CD4-positive, alpha-beta memory T cell (primary cell): Measurements from ENCODE around the gene ERCC1. TPM values are rescaled to one million over a fixed set of nuclear protein-coding genes. Genes with fewer than 3 reads are reported as not detected.
A peak's percentile ranks its signal among the peaks of the same experiment; 100 is the strongest.

Experiments used
- CTCF ChIA-PET: fragments of 350-600 bp; sonication (Branson Sonifier 250); formaldehyde crosslinking; loops from one replicate; lab custom pipeline; 2021; ENCODE audit warnings: inconsistent platforms; ENCODE audit not compliant: partially characterized antibody; lab: Charles Lee
- POLR2A ChIA-PET: fragments of 350-600 bp; sonication (Branson Sonifier 250); formaldehyde crosslinking; loops from one replicate; lab custom pipeline; 2021; ENCODE audit not compliant: partially characterized antibody; lab: Charles Lee
- DNase-seq, 5 donors: peaks; one replicate each; pipeline versions ENCODE4 v3.0.0 to v3.0.0-alpha.2; 2020 to 2022; ENCODE audit warnings: mixed read lengths in 1 of 5
- H3K27ac ChIP-seq: one replicate; pipeline ENCODE4 v1.7.0; 2013; ENCODE audit warnings: low read depth, low read length
- H3K27me3 ChIP-seq: 2 replicates; pipeline ENCODE4 v1.7.0; 2013; ENCODE audit warnings: mild to moderate bottlenecking, low read length, moderate library complexity; ENCODE audit not compliant: insufficient read depth
- H3K36me3 ChIP-seq: 2 replicates; pipeline ENCODE4 v1.7.0; 2013; ENCODE audit warnings: mild to moderate bottlenecking, low read length, moderate library complexity; ENCODE audit not compliant: insufficient read depth
- H3K4me1 ChIP-seq: 2 replicates; pipeline ENCODE4 v1.7.0; 2013; ENCODE audit warnings: mild to moderate bottlenecking, low read length, moderate library complexity; ENCODE audit not compliant: insufficient read depth
- H3K4me3 ChIP-seq, 2 donors: one replicate each; pipeline ENCODE4 v1.7.0; 2013; ENCODE audit warnings: low read length in 2 of 2, mild to moderate bottlenecking in 1 of 2
- H3K9me3 ChIP-seq, 2 donors: one replicate each; pipeline ENCODE4 v1.7.0; 2013; ENCODE audit warnings: low read length in 2 of 2, control low read depth in 1 of 2; ENCODE audit not compliant: control insufficient read depth in 1 of 2
- H3K27ac Mint-ChIP-seq, 7 donors: one replicate each; pipeline ENCODE4 v1.8.0; 2020 to 2021; ENCODE audit warnings: mixed read lengths in 7 of 7, mild to moderate bottlenecking in 6 of 7, inconsistent platforms in 3 of 7, moderate library complexity in 3 of 7
- H3K27me3 Mint-ChIP-seq, 2 donors: one replicate each; pipeline ENCODE4 v1.8.0; 2020 to 2021; ENCODE audit warnings: mixed read lengths in 2 of 2
- H3K36me3 Mint-ChIP-seq, 2 donors: one replicate each; pipeline ENCODE4 v1.8.0; 2020 to 2021; ENCODE audit warnings: mixed read lengths in 2 of 2, inconsistent platforms in 1 of 2, mild to moderate bottlenecking in 1 of 2
- H3K4me1 Mint-ChIP-seq, 4 donors: one replicate each; pipeline ENCODE4 v1.8.0; 2020 to 2021; ENCODE audit warnings: mixed read lengths in 4 of 4, mild to moderate bottlenecking in 1 of 4
- H3K4me3 Mint-ChIP-seq, 8 donors: one replicate each; pipeline ENCODE4 v1.8.0; 2020 to 2021; ENCODE audit warnings: mixed read lengths in 8 of 8, mild to moderate bottlenecking in 7 of 8, moderate library complexity in 6 of 8, inconsistent platforms in 3 of 8
- H3K9me3 Mint-ChIP-seq, 8 donors: one replicate each; pipeline ENCODE4 v1.8.0; 2020 to 2021; ENCODE audit warnings: mixed read lengths in 8 of 8, mild to moderate bottlenecking in 5 of 8, inconsistent platforms in 3 of 8, moderate library complexity in 1 of 8
- intact Hi-C: fragments of 100-400 bp; cut with micrococcal nuclease; formaldehyde crosslinking; loops from one replicate; pipeline ENCODE4 v1.15.1; 2023
- polyA plus RNA-seq, 2 donors: library from polyadenylated mRNA; unstranded; fragments of 300-500 nt; fragmentation: Illumina TruSeq; gene quantifications; one replicate each; pipeline ENCODE4 v1.2.3, GENCODE V29; 2021
- total RNA-seq, 2 experiments: library from RNA; stranded (reverse); gene quantifications; one replicate each; pipeline ENCODE4 v1.2.3, GENCODE V29; 2021

ERCC1 gene
- total and polyA plus RNA-seq, 4 experiments from 2014 or later, result 36.2 to 46.9 (median 42.4) TPM

DNA sequence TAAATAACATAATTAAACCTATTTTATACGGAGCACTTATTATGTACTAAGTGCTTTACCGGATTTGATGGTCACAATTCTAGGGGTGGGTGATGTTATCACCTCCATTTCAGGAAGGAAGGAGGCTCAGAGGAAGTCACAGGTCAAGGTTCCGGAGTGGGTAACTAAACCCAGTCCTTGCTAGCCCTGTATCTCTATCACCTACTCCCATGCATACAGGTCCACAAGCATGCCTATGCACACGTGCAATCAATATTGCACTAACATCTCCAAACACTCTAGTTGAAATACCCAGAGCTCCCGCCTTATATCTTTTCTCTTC lies 26.3 kb upstream of the ERCC1 start:
- H3K27ac Mint-ChIP-seq, result peak overlapping the region; percentile 99 to 100 (median 100)
- intact Hi-C loops, result loop anchor here (1.0 kb wide), 1 partner anchor 28 kb away; no protein-coding TSS in a partner anchor
- no peaks in the 10 kb centered on the region for H3K9me3 ChIP-seq
- H3K36me3 ChIP-seq, result no peaks in the 10 kb centered on the region
- ChIA-PET CTCF (interaction anchor here (0.6 to 6.4 kb wide), 5 partner anchors 10 to 454 kb away, joined by 3 to 72 read pairs (median 19); partner anchors contain the start of gene FOSB), POLR2A (interaction anchor here (1.0 to 15.5 kb wide), 6 partner anchors 10 to 343 kb away, joined by 3 to 240 read pairs (median 14); partner anchors contain the start of genes DMWD and FOSB)
- H3K36me3 Mint-ChIP-seq, result peaks cover 0 to 30% of the 10 kb centered on the region in 2 donors
- no peaks in the 10 kb centered on the region for H3K27me3 ChIP-seq
- H3K27ac ChIP-seq, result peak overlapping the region; percentile 99
- peak in 3 of 5 donors; percentile 61 to 69 (median 64) for DNase-seq
- H3K9me3 Mint-ChIP-seq, result peaks cover 0 to 2% (median 0%) of the 10 kb centered on the region in 8 donors
- peak overlapping the region; percentile 45 to 50 for H3K4me3 ChIP-seq
- H3K4me1 Mint-ChIP-seq, result peaks cover 36 to 75% (median 49%) of the 10 kb centered on the region in 4 donors
- H3K27me3 Mint-ChIP-seq, result peaks cover 0 to 4% of the 10 kb centered on the region in 2 donors
- H3K4me3 Mint-ChIP-seq, result peak overlapping the region; percentile 93 to 97 (median 96)
- peaks cover 42% of the 10 kb centered on the region for H3K4me1 ChIP-seq

DNA sequence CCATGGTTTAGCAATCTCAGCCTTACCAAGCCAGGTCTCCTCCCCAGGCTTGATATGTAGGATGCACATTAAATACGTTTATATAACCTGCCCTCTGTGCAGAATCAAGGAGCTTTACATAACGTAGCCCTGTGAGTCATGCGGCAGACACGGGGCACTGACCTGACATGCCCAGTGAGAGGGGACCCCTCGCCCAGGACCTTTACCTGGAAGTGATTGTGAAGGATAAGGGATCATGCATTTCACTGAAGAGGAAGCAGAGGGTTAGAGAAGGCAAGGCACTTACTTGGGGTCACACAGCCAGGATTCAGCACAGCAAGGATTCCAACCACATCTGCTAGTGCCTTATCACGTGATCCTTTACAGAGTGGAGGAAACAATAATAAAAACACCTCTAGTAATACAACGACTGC lies 25.2 kb upstream of the ERCC1 start:
- Mint-ChIP-seq H3K4me3 (peak overlapping the region; percentile 73 to 96 (median 80)), H3K9me3 (peaks cover 0 to 2% (median 0%) of the 10 kb centered on the region in 8 donors), H3K4me1 (peaks cover 35 to 80% (median 56%) of the 10 kb centered on the region in 4 donors), H3K36me3 (peaks cover 0 to 30% of the 10 kb centered on the region in 2 donors), H3K27me3 (peaks cover 0 to 4% of the 10 kb centered on the region in 2 donors), H3K27ac (peak overlapping the region; percentile 91 to 100 (median 95))
- ChIA-PET CTCF (interaction anchor here (1.8 to 6.4 kb wide), 4 partner anchors 9 to 37 kb away, joined by 11 to 72 read pairs (median 28); partner anchors contain the start of gene FOSB), POLR2A (interaction anchor here (1.3 to 15.5 kb wide), 4 partner anchors 9 to 30 kb away, joined by 5 to 240 read pairs (median 23); partner anchors contain the start of gene FOSB)
- DNase-seq, result peak in 1 of 5 donors; percentile 61
- H3K27me3 ChIP-seq, result no peaks in the 10 kb centered on the region
- no peak overlapping the region for H3K4me3 ChIP-seq
- peak overlapping the region; percentile 99 for H3K27ac ChIP-seq
- no peaks in the 10 kb centered on the region for H3K9me3 ChIP-seq
- intact Hi-C loops, result no loop called here
- H3K36me3 ChIP-seq, result no peaks in the 10 kb centered on the region
- peaks cover 51% of the 10 kb centered on the region for H3K4me1 ChIP-seq

DNA sequence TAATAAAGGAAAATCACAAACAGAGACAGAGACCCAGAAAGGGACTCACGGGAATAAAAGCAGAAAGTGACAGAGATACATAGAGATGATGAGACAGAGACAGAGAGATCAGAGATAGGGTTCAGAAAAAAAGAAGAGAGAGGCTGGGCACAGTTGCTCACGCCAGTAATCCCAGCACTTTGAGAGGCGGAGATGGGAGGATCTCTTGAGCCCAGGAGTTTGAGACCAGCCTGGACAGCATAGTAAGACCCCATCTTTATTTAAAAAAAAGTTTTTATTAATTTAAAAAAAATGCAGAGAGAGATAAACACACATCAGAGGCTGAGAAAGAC lies 24.7 kb upstream of the ERCC1 start:
- Mint-ChIP-seq H3K4me1 (peaks cover 37 to 81% (median 58%) of the 10 kb centered on the region in 4 donors), H3K27me3 (peaks cover 0 to 4% of the 10 kb centered on the region in 2 donors), H3K9me3 (peaks cover 0 to 2% (median 0%) of the 10 kb centered on the region in 8 donors), H3K36me3 (peaks cover 0 to 30% of the 10 kb centered on the region in 2 donors), H3K27ac (peak overlapping the region; percentile 91 to 100 (median 95)), H3K4me3 (peak overlapping the region in 7 of 8 donors; percentile 2 to 80 (median 38))
- intact Hi-C loops, result no loop called here
- ChIA-PET POLR2A (interaction anchor here (2.6 to 15.5 kb wide), 3 partner anchors 8 to 31 kb away, joined by 23 to 240 read pairs (median 23); partner anchors contain the start of gene FOSB), CTCF (interaction anchor here (1.8 to 6.4 kb wide), 4 partner anchors 8 to 37 kb away, joined by 11 to 72 read pairs (median 28); partner anchors contain the start of gene FOSB)
- DNase-seq, result no peak
- Histone ChIP-seq H3K36me3 (no peaks in the 10 kb centered on the region), H3K4me3 (no peak overlapping the region), H3K9me3 (no peaks in the 10 kb centered on the region), H3K27ac (peak overlapping the region; percentile 99), H3K27me3 (no peaks in the 10 kb centered on the region), H3K4me1 (peaks cover 55% of the 10 kb centered on the region)

GRCh38 chr19:45446944-45447343 lies 23.2 kb upstream of the ERCC1 start:
- POLR2A ChIA-PET, result interaction anchor here (4.3 to 15.5 kb wide), 2 partner anchors 21 to 32 kb away, joined by 24 to 240 read pairs; partner anchors contain the start of gene FOSB
- H3K4me1 ChIP-seq, result peaks cover 62% of the 10 kb centered on the region
- peak overlapping the region in 3 of 7 donors; percentile 59 to 85 (median 60) for H3K27ac Mint-ChIP-seq

GRCh38 chr19:45446295-45446694 lies 22.6 kb upstream of the ERCC1 start:
- Mint-ChIP-seq H3K27ac (peak overlapping the region; percentile 85 to 97 (median 96)), H3K36me3 (peaks cover 0 to 27% of the 10 kb centered on the region in 2 donors), H3K4me3 (peak overlapping the region in 5 of 8 donors; percentile 48 to 80 (median 59)), H3K4me1 (peaks cover 37 to 82% (median 57%) of the 10 kb centered on the region in 4 donors), H3K27me3 (peaks cover 0 to 3% of the 10 kb centered on the region in 2 donors), H3K9me3 (peaks cover 0 to 2% (median 0%) of the 10 kb centered on the region in 8 donors)
- Histone ChIP-seq H3K27me3 (no peaks in the 10 kb centered on the region), H3K4me3 (no peak overlapping the region), H3K27ac (no peak overlapping the region), H3K4me1 (peaks cover 55% of the 10 kb centered on the region), H3K36me3 (no peaks in the 10 kb centered on the region), H3K9me3 (no peaks in the 10 kb centered on the region)
- DNase-seq, result peak in 1 of 5 donors; percentile 24
- ChIA-PET POLR2A (interaction anchor here (4.3 to 15.5 kb wide), 2 partner anchors 22 to 32 kb away, joined by 24 to 240 read pairs; partner anchors contain the start of gene FOSB), CTCF (interaction anchor here (1.7 to 6.4 kb wide), 4 partner anchors 22 to 39 kb away, joined by 5 to 72 read pairs (median 26); partner anchors contain the start of gene FOSB)
- intact Hi-C loops, result no loop called here

More at GRCh38 chr19:45446944-45447343, 23.2 kb upstream of the ERCC1 start:
- peaks cover 0 to 30% of the 10 kb centered on the region in 2 donors for H3K36me3 Mint-ChIP-seq
- Histone ChIP-seq H3K9me3 (no peaks in the 10 kb centered on the region), H3K36me3 (no peaks in the 10 kb centered on the region), H3K4me3 (no peak overlapping the region), H3K27me3 (no peaks in the 10 kb centered on the region), H3K27ac (no peak overlapping the region)
- CTCF ChIA-PET, result interaction anchor here (1.4 to 6.4 kb wide), 4 partner anchors 21 to 39 kb away, joined by 3 to 72 read pairs (median 26); partner anchors contain the start of gene FOSB
- no peak for DNase-seq
- H3K9me3 Mint-ChIP-seq, result peaks cover 0 to 2% (median 0%) of the 10 kb centered on the region in 8 donors
- no peak overlapping the region for H3K4me3 Mint-ChIP-seq
- peaks cover 0 to 4% of the 10 kb centered on the region in 2 donors for H3K27me3 Mint-ChIP-seq
- H3K4me1 Mint-ChIP-seq, result peaks cover 44 to 88% (median 63%) of the 10 kb centered on the region in 4 donors
- intact Hi-C loops, result no loop called here

GRCh38 chr19:45445139-45445538 lies 21.4 kb upstream of the ERCC1 start:
- Mint-ChIP-seq H3K4me1 (peaks cover 38 to 83% (median 62%) of the 10 kb centered on the region in 4 donors), H3K36me3 (peaks cover 0 to 19% of the 10 kb centered on the region in 2 donors), H3K4me3 (peak overlapping the region in 7 of 8 donors; percentile 37 to 86 (median 61)), H3K27me3 (no peaks in the 10 kb centered on the region), H3K27ac (peak overlapping the region; percentile 85 to 98 (median 96)), H3K9me3 (no peaks in the 10 kb centered on the region)
- Histone ChIP-seq H3K4me1 (peaks cover 57% of the 10 kb centered on the region), H3K4me3 (no peak overlapping the region), H3K9me3 (no peaks in the 10 kb centered on the region), H3K36me3 (no peaks in the 10 kb centered on the region), H3K27me3 (no peaks in the 10 kb centered on the region), H3K27ac (peak overlapping the region; percentile 78)
- POLR2A ChIA-PET, result interaction anchor here (0.7 to 15.5 kb wide), 3 partner anchors 23 to 257 kb away, joined by 3 to 240 read pairs (median 24); partner anchors contain the start of gene FOSB
- no peak for DNase-seq
- CTCF ChIA-PET, result interaction anchor here (1.0 to 6.4 kb wide), 5 partner anchors 23 to 40 kb away, joined by 5 to 72 read pairs (median 15); partner anchors contain the start of gene FOSB
- intact Hi-C loops, result no loop called here
